H1 (cell line): ENCODE measurements around the gene MYH10. TPM values are rescaled to one million over a fixed set of nuclear protein-coding genes. Genes with fewer than 3 reads are reported as not detected.

ENCODE experiments used
- CTCF ChIA-PET: fragments of 300-600 bp; sonication (Branson Sonifier 250); formaldehyde crosslinking; loops from one replicate; lab custom pipeline; 2021; ENCODE audit not compliant: partially characterized antibody; lab: Charles Lee
- POLR2A ChIA-PET: fragments of 300-600 bp; sonication (Branson Sonifier 250); formaldehyde crosslinking; loops from one replicate; lab custom pipeline; 2021; ENCODE audit warnings: inconsistent platforms; ENCODE audit not compliant: partially characterized antibody; lab: Charles Lee
- DNase-seq, 2 experiments: peaks; one replicate each; pipeline versions ENCODE4 v3.0.0 to v3.0.0-alpha.2; 2010 to 2022; ENCODE audit warnings: low spot score in 2 of 2, low read depth in 1 of 2, mixed read lengths in 1 of 2
- FAIRE-seq: peaks from 2 replicates; lab custom pipeline; 2011; peaks lifted over from hg19 to GRCh38; lab: Jason Lieb, UNC
- H2AFZ ChIP-seq: 2 replicates; pipeline ENCODE4 v1.8.1; 2012; ENCODE audit warnings: low read length, inconsistent platforms
- H2AK5ac ChIP-seq: 2 replicates; pipeline ENCODE4 v1.6.1; 2013; ENCODE audit warnings: low read depth, low read length
- H2BK120ac ChIP-seq: replicated peaks from 2 replicates; pipeline ENCODE3; 2013; ENCODE audit warnings: low read depth, low read length, inconsistent platforms
- H2BK12ac ChIP-seq: 2 replicates; pipeline ENCODE4 v1.6.1; 2013; ENCODE audit warnings: low read depth, low read length
- H2BK15ac ChIP-seq: 2 replicates; pipeline ENCODE4 v1.6.1; 2013; ENCODE audit warnings: low read length
- H2BK20ac ChIP-seq: 2 replicates; pipeline ENCODE4 v1.6.1; 2013; ENCODE audit warnings: low read length
- H2BK5ac ChIP-seq: 2 replicates; pipeline ENCODE4 v1.6.1; 2013; ENCODE audit warnings: low read depth, low read length
- H3K14ac ChIP-seq: 2 replicates; pipeline ENCODE4 v1.6.1; 2013; ENCODE audit warnings: inconsistent platforms; ENCODE audit not compliant: insufficient read length
- H3K18ac ChIP-seq: 2 replicates; pipeline ENCODE4 v1.6.1; 2013; ENCODE audit warnings: low read length; ENCODE audit errors: extremely low read depth
- H3K23ac ChIP-seq: 2 replicates; pipeline ENCODE4 v1.6.1; 2013; ENCODE audit warnings: inconsistent platforms; ENCODE audit not compliant: insufficient read length
- H3K23me2 ChIP-seq: 2 replicates; pipeline ENCODE4 v1.6.1; 2013; ENCODE audit warnings: low read depth, low read length
- H3K27ac ChIP-seq: 2 replicates; pipeline ENCODE4 v1.6.1; 2011; ENCODE audit warnings: low read depth, low read length, inconsistent platforms
- H3K27me3 ChIP-seq, 4 experiments: replicated peaks in 1 of 4; 1 replicate in 1 of 4; 2 replicates in 3 of 4; pipeline versions ENCODE4 v1.6.1 to v1.8.1; 2011 to 2013; ENCODE audit warnings: low read length in 3 of 4, mild to moderate bottlenecking in 3 of 4, inconsistent platforms in 2 of 4, mixed read lengths in 2 of 4, moderate library complexity in 1 of 4; ENCODE audit not compliant: control insufficient read depth in 3 of 4, insufficient read depth in 3 of 4; ENCODE audit errors: extremely low read depth in 1 of 4
- H3K36me3 ChIP-seq, 4 experiments: 2 replicates each; pipeline versions ENCODE4 v1.6.1 to v1.8.1; 2011 to 2013; ENCODE audit warnings: mild to moderate bottlenecking in 4 of 4, low read length in 3 of 4, moderate library complexity in 2 of 4, control low read depth in 1 of 4, inconsistent platforms in 1 of 4; ENCODE audit not compliant: insufficient read depth in 4 of 4, control insufficient read depth in 2 of 4
- H3K4ac ChIP-seq: replicated peaks from 2 replicates; pipeline ENCODE3; 2013; ENCODE audit warnings: low read length, low read depth, mixed read lengths, inconsistent platforms; ENCODE audit not compliant: insufficient read length
- H3K4me1 ChIP-seq, 4 experiments: replicated peaks in 1 of 4; 1 replicate in 1 of 4; 2 replicates in 3 of 4; pipeline versions ENCODE4 v1.6.1 to v1.8.1; 2011 to 2013; ENCODE audit warnings: low read length in 3 of 4, inconsistent platforms in 2 of 4, mixed read lengths in 1 of 4; ENCODE audit not compliant: insufficient read depth in 4 of 4, control insufficient read depth in 3 of 4
- H3K4me2 ChIP-seq, 2 experiments: 2 replicates each; pipeline versions ENCODE4 v1.6.1 to v1.8.1; 2011 to 2013; ENCODE audit warnings: low read depth in 2 of 2, low read length in 2 of 2, control low read depth in 1 of 2, inconsistent platforms in 1 of 2, mild to moderate bottlenecking in 1 of 2; ENCODE audit not compliant: insufficient read depth in 1 of 2
- H3K4me3 ChIP-seq, 4 experiments: fragments of 200-600, 300-600 bp in 1 of 4; sonication (generic), shearing (Covaris generic), sonication (Bioruptor Twin) in 1 of 4; 2 replicates each; pipeline versions ENCODE4 v1.5.1 to v1.8.1; 2011 to 2016; ENCODE audit warnings: low read length in 4 of 4, low read depth in 3 of 4, control low read depth in 2 of 4, inconsistent platforms in 2 of 4, mild to moderate bottlenecking in 2 of 4, mixed read lengths in 1 of 4, moderate library complexity in 1 of 4; ENCODE audit not compliant: insufficient read depth in 2 of 4; ENCODE audit errors: extremely low read depth in 1 of 4
- H3K56ac ChIP-seq: replicated peaks from 2 replicates; pipeline ENCODE3; 2013; ENCODE audit warnings: low read depth, mild to moderate bottlenecking, mixed read lengths, low read length, inconsistent platforms; ENCODE audit not compliant: insufficient read length
- H3K79me1 ChIP-seq: 2 replicates; pipeline ENCODE4 v1.6.1; 2013; ENCODE audit warnings: low read depth, low read length, control low read depth
- H3K79me2 ChIP-seq, 2 experiments: 2 replicates each; pipeline versions ENCODE4 v1.6.1 to v1.8.1; 2012 to 2013; ENCODE audit warnings: low read length in 2 of 2, mild to moderate bottlenecking in 2 of 2, inconsistent platforms in 1 of 2; ENCODE audit not compliant: insufficient read depth in 2 of 2, control insufficient read depth in 1 of 2
- H3K9ac ChIP-seq, 4 experiments: replicated peaks in 1 of 4; 1 replicate in 1 of 4; 2 replicates in 3 of 4; pipeline versions ENCODE4 v1.6.1 to v1.8.1; 2011 to 2013; ENCODE audit warnings: low read depth in 3 of 4, low read length in 3 of 4, control low read depth in 2 of 4, mild to moderate bottlenecking in 2 of 4, moderate library complexity in 2 of 4, inconsistent platforms in 1 of 4; ENCODE audit errors: extremely low read depth in 1 of 4
- H3K9me3 ChIP-seq, 2 experiments: 2 replicates each; pipeline versions ENCODE4 v1.6.1 to v1.8.1; 2012 to 2013; ENCODE audit warnings: mild to moderate bottlenecking in 2 of 2, moderate library complexity in 2 of 2, control low read depth in 1 of 2, inconsistent platforms in 1 of 2, low read depth in 1 of 2, low read length in 1 of 2, mixed read lengths in 1 of 2; ENCODE audit not compliant: insufficient read depth in 2 of 2
- H4K20me1 ChIP-seq, 2 experiments: replicated peaks in 1 of 2; 2 replicates each; pipeline versions ENCODE3 to v1.8.1; 2011 to 2013; ENCODE audit warnings: inconsistent platforms in 2 of 2, low read length in 2 of 2, mild to moderate bottlenecking in 1 of 2; ENCODE audit not compliant: insufficient read depth in 2 of 2, control insufficient read depth in 1 of 2
- H4K5ac ChIP-seq: 2 replicates; pipeline ENCODE4 v1.6.1; 2013; ENCODE audit warnings: low read length, low read depth, mixed read lengths, inconsistent platforms; ENCODE audit not compliant: insufficient read length
- H4K8ac ChIP-seq: 2 replicates; pipeline ENCODE4 v1.8.0; 2013; ENCODE audit warnings: mild to moderate bottlenecking, moderate library complexity, low read length, inconsistent platforms; ENCODE audit not compliant: insufficient read depth; ENCODE audit errors: extremely low read depth
- H4K91ac ChIP-seq: replicated peaks from 2 replicates; pipeline ENCODE3; 2013; ENCODE audit warnings: low read length, mixed read lengths, inconsistent platforms; ENCODE audit not compliant: insufficient read length
- CTCF ChIP-seq, 3 experiments: IDR thresholded peaks; 1 replicate in 2 of 3; 2 replicates in 1 of 3; pipeline versions ENCODE4 v1.5.1 to v1.6.1; 2011; ENCODE audit warnings: low read length in 3 of 3, mild to moderate bottlenecking in 3 of 3, inconsistent platforms in 2 of 3, low read depth in 1 of 3, moderate library complexity in 1 of 3; ENCODE audit not compliant: insufficient read depth in 1 of 3; ENCODE audit errors: control extremely low read depth in 1 of 3
- GABPA ChIP-seq: IDR thresholded peaks from 2 replicates; pipeline ENCODE4 v1.6.1; 2011; ENCODE audit warnings: mild to moderate bottlenecking, low read length, moderate library complexity, borderline replicate concordance; ENCODE audit not compliant: insufficient read depth
- KDM5A ChIP-seq: fragments of 200-600 bp; IDR thresholded peaks from 2 replicates; pipeline ENCODE4 v1.7.1; 2012; ENCODE audit warnings: mild to moderate bottlenecking, low read length, inconsistent platforms, mixed read lengths
- RFX5 ChIP-seq: IDR thresholded peaks from 2 replicates; pipeline ENCODE4 v1.6.1; 2011; ENCODE audit warnings: low read depth, low read length, improper control_type of control experiment, borderline replicate concordance
- WGBS, 2 experiments: shearing (Covaris generic) in 1 of 2; methylation state at CpG; one replicate each; pipeline versions ENCODE4 v1.1.6 to v1.1.7; 2013 to 2015; ENCODE audit warnings: low lambda C conversion rate in 2 of 2, mixed read lengths in 2 of 2, inconsistent platforms in 1 of 2, low coverage in 1 of 2, missing lambda C conversion rate in 1 of 2; ENCODE audit not compliant: insufficient replicate concordance in 2 of 2, insufficient coverage in 1 of 2, insufficient read length in 1 of 2; ENCODE audit errors: extremely low coverage in 1 of 2, missing lambda C conversion rate in 1 of 2; 5-methylcytosine and 5-hydroxymethylcytosine counted together
- polyA plus RNA-seq, 7 experiments: library from polyadenylated mRNA; depleted of rRNA in 3 of 7; stranded (reverse) in 5 of 7; unstranded in 2 of 7; fragments of >200 nt in 5 of 7; fragments of 200-250 nt in 2 of 7; gene quantifications; 1 replicate in 5 of 7; 2 replicates in 1 of 7; 4 replicates in 1 of 7; pipeline versions ENCODE4 v1.2.1 to v1.2.3, GENCODE V29; 2011 to 2013; ENCODE audit warnings: missing spikeins in 2 of 7, mixed read lengths in 2 of 7
- total RNA-seq: library from RNA; stranded (reverse); fragmentation: NEBNext Ultra II Directional; extraction: Animal tissue kit (Norgen Biotek cat#: 25700); gene quantifications from 2 replicates; pipeline ENCODE4 v1.2.1, GENCODE V29; 2021

The MYH10 gene
- total and polyA plus RNA-seq, 2 of the 8 experiments (the other 6 are each of a cell fraction or from before 2014, with no cell fraction given), result 64.1 to 289 TPM

- Histone ChIP-seq H3K14ac (no peak overlapping the region), H3K23me2 (no peaks in the 10 kb centered on the region), H4K5ac (no peak overlapping the region), H2BK120ac (no peak overlapping the region), H3K4me3 (no peak overlapping the region), H4K20me1 (no peaks in the 10 kb centered on the region), H2BK5ac (no peak overlapping the region), H3K4me1 (peaks cover 4 to 9% (median 7%) of the 10 kb centered on the region in 4 experiments; a peak in 5 of 7 replicates), H2BK15ac (0 out of 2 replicates have a peak overlapping the region, but pooled peaks have one; percentile 46), H2AFZ (no peak overlapping the region), H3K4me2 (no peak overlapping the region), H3K4ac (no peak overlapping the region), H4K91ac (no peak overlapping the region), H3K79me1 (no peaks in the 10 kb centered on the region), H2BK12ac (no peak overlapping the region), H3K27me3 (no peaks in the 10 kb centered on the region), H4K8ac (no peak overlapping the region), H3K36me3 (no peaks in the 10 kb centered on the region), H3K18ac (no peak overlapping the region), H3K56ac (no peak overlapping the region), H3K9ac (no peak overlapping the region), H3K27ac (no peak overlapping the region), H2AK5ac (no peak overlapping the region), H3K23ac (no peak overlapping the region), H3K9me3 (no peaks in the 10 kb centered on the region), H2BK20ac (no peak overlapping the region), H3K79me2 (no peaks in the 10 kb centered on the region)
- 91% methylated on average over 9 of the region's 9 CpGs; no CpG with 5 or more reads in 1 of the 2 experiments for WGBS, 2 experiments
- CTCF ChIA-PET, result interaction anchor here (0.7 to 1.0 kb wide), 3 partner anchors 74 to 148 kb away, joined by 3 to 5 read pairs (median 4); no protein-coding TSS in a partner anchor
- POLR2A ChIA-PET, result interaction anchor here (1.1 kb wide), 1 partner anchor 11 kb away, joined by 3 read pairs; no protein-coding TSS in a partner anchor
- FAIRE-seq, result no peak
- no peak for DNase-seq
- TF ChIP-seq CTCF (IDR thresholded peaks at IDR 0.05; ENCODE audit: control extremely low read depth in 1 of 3, insufficient read depth in 1 of 3, low read depth in 1 of 3, low read length in 3 of 3) (no peak), RFX5 (no peak), KDM5A (no peak), GABPA (no peak)
These were observed 41.8 kb upstream of the MYH10 start for GRCh38 chr17:8672326-8672725.
